Left kidney (tissue), 2 donors: ENCODE data around the gene GPR89B. TPM values are rescaled to one million over a fixed set of nuclear protein-coding genes. Genes with fewer than 3 reads are reported as not detected.
A peak's percentile ranks its signal among the peaks of the same experiment; 100 is the strongest.
"Not testable (repeated sequence)": the region's sequence is repeated elsewhere in the genome, so short reads cannot be mapped to it uniquely, and the experiment has no call there.

Experiments
- DNase-seq: peaks from one replicate; pipeline ENCODE4 v3.0.0-alpha.2; 2013
- polyA plus RNA-seq: library from polyadenylated mRNA; unstranded; fragments of 120-200 nt; gene quantifications from one replicate; pipeline ENCODE4 v1.2.1, GENCODE V29; 2013; ENCODE audit not compliant: insufficient read length

The GPR89B gene
- polyA plus RNA-seq, 1 donor: 58.7 TPM

DNA sequence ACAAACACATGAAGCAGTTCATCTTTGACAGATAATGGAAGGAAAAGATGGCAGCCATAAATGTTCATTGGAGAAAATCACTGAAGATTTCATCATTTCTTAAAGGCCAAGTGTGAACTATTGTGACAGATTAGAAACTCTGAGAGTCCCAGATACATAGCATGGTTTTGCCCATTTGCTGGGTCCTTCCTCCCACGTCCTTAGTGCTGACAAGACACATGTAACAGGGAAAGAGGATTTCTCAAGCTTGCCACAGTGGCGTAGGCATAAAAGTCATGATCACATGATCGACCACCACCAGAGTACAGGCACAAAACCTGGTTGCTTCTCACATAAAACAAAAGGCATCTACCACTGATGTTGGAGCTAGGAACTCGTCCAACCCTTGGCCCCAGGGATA, 98.8 kb downstream of the GPR89B start:
- DNase-seq: not testable (repeated sequence)

DNA sequence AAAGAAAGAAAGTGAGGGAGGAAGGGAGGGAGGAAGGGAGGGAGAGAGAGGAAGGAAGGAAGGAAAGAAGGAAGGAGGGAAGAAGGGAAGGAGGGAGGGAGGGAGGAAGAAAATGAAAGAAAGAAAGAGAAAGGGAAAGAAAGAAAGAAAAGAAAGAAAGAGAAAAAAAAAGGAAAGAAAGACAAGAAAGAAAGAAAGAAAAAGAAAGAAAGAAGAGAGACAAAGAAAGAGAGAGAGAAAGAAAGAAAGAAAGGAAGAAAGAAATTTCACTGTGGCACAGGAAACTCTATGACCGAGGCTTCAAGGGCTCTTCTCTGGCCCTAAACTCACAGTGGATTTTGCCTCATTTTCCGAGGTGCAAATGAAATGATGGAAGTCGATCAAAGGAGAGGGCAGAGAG, 104.0 kb downstream of the GPR89B start:
- DNase-seq: not testable (repeated sequence)

GRCh38 chr1:148032690-148033089, 104.5 kb downstream of the GPR89B start:
- not testable (repeated sequence) for DNase-seq

DNA sequence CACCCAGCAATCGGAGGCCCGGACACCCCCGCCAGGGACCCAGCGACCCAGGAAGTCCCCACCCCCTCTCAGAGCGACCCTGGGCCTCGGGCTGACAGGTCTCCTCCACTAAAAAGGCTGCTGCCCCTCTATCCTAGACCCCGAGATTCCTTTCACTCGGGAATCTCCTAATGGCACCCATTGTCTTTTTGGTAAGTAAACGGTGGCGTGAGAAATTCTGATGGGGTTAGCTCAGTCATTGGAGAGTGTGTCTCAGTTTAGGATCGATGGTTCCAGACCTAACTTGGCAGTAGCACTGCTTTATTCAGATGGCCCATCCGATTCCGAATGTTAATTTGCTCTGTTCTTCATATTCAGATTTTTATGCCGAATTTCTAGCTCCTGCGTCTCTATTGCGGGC, 104.9 kb downstream of the GPR89B start:
- not testable (repeated sequence) for DNase-seq

DNA sequence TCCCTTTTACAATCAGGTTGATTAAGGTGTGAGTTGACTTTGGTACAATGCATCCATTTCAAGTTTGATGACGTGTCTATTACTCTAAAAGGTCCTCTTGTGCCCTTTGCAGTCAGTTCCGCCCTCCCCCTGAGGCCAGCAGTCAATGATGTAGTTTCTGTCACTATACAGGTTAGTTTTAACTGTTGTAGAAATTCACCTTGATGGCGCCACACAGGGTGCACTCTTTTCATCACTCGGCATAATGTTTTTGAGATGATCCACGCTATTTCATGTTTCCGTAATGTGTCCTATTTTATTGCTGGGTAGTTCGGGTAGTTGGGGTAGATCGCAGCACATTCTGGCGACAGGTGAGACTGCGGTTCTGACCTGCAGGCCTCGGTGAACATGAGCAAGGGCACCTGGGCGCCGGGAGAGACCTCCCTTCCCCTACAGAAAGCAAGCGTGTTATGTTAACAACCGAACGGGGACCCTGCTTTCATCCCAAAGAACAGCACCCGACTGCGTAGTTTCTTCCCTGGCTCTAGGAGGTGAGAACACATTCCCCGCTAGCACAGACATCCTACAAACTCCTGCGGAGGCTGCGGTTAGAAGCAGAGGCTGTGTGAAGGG, 109.7 kb downstream of the GPR89B start:
- not testable (repeated sequence) for DNase-seq

GRCh38 chr1:148038462-148039333, 110.5 kb downstream of the GPR89B start:
- DNase-seq: peak; percentile 79

Other genes starting within 250 kb of the GPR89B start
- 16.3 TPM for gene GJA5, start 167.8 kb upstream of the GPR89B start, polyA plus RNA-seq
- gene GJA8, start 25.6 kb upstream of the GPR89B start, polyA plus RNA-seq: 0.80 TPM
- 49.8 TPM for gene NBPF11, start 223.9 kb downstream of the GPR89B start, polyA plus RNA-seq